ENCODE data around the gene PSIP1. TPM values are rescaled to one million over a fixed set of nuclear protein-coding genes. Genes with fewer than 3 reads are reported as not detected.
"Not testable (repeated sequence)": the region's sequence is repeated elsewhere in the genome, so short reads cannot be mapped to it uniquely, and the experiment has no call there.

The PSIP1 gene
- total RNA-seq, 1 experiment from 2014 or later = 362 TPM

GRCh38 chr9:15441841-15442240 lies 68.9 kb downstream of the PSIP1 start:
- H4K91ac ChIP-seq (ENCODE audit: insufficient read length, low read depth, low read length); H3K4me3 Mint-ChIP-seq; H2BK12ac ChIP-seq (ENCODE audit: insufficient read length, low read depth, low read length); H3K79me2 ChIP-seq (ENCODE audit: insufficient read depth, low read length); H3K27ac Mint-ChIP-seq; H4K5ac ChIP-seq (ENCODE audit: insufficient read length, low read depth, low read length); H2BK15ac ChIP-seq (ENCODE audit: low read depth, low read length); H3K4ac ChIP-seq (ENCODE audit: low read depth, low read length); DNase-seq; H3K27ac ChIP-seq (ENCODE audit: insufficient read length, low read depth, low read length); H3K4me2 ChIP-seq (ENCODE audit: insufficient read depth, insufficient read length, low read length); H3K27me3 ChIP-seq (ENCODE audit: insufficient read depth, low read length); H3K14ac ChIP-seq (ENCODE audit: insufficient read depth, low read length); H3K4me1 ChIP-seq (ENCODE audit: insufficient read depth, low read length); H3K56ac ChIP-seq (ENCODE audit: insufficient read length, low read depth, low read length); H3K27me3 Mint-ChIP-seq (ENCODE audit: low read depth); H4K8ac ChIP-seq (replicated peaks; ENCODE audit: insufficient read length, low read depth, low read length); H2BK5ac ChIP-seq (ENCODE audit: insufficient read length, low read length); H2AFZ ChIP-seq (ENCODE audit: low read length); H3K23me2 ChIP-seq (ENCODE audit: insufficient read length, low read depth, low read length, poor library complexity, severe bottlenecking); H2BK120ac ChIP-seq (ENCODE audit: low read depth, low read length, poor library complexity, severe bottlenecking); H3T11ph ChIP-seq (ENCODE audit: low read length); H3K79me1 ChIP-seq (ENCODE audit: insufficient read depth, low read depth, low read length, poor library complexity, severe bottlenecking); H3K4me1 Mint-ChIP-seq; H2AK5ac ChIP-seq (ENCODE audit: insufficient read length, low read length); H3K9me3 ChIP-seq (ENCODE audit: control insufficient read depth, low read depth, low read length); H3K18ac ChIP-seq (ENCODE audit: insufficient read length, low read depth, low read length); H4K20me1 ChIP-seq (ENCODE audit: control insufficient read depth, insufficient read depth, insufficient read length); H3K23ac ChIP-seq (ENCODE audit: insufficient read length, low read depth, low read length); H2BK20ac ChIP-seq (ENCODE audit: low read depth, low read length, poor library complexity, severe bottlenecking); H3K9ac ChIP-seq (ENCODE audit: extremely low read depth, insufficient read length, low read length): not testable (repeated sequence)
- WGBS (ENCODE audit: extremely low coverage, insufficient read length, low lambda C conversion rate) = no CpG with 5 or more reads among the region's 29 CpGs
- H3K36me3 Mint-ChIP-seq (ENCODE audit: insufficient read depth in 1 of 3, low read depth in 3 of 3) = peaks cover 77 to 93% (median 90%) of the 10 kb centered on the region in 3 experiments
- H3K9me3 Mint-ChIP-seq = peaks cover 40 to 44% of the 10 kb centered on the region in 2 experiments
